HG03135 (cell line): ENCODE data around the gene CIB4.

Experiments used
- ATAC-seq: cut with Tn5 transposase; IDR thresholded peaks from one replicate; pipeline ENCODE4 v1.9.1; 2021; ENCODE audit warnings: mild to moderate bottlenecking, moderate library complexity; ENCODE audit not compliant: unreplicated experiment

The CIB4 gene

GRCh38 chr2:26558271-26559043 is 82.7 kb downstream of the CIB4 start:
- no peak for ATAC-seq

- no peak for ATAC-seq
Measured at GRCh38 chr2:26557244-26557925, 83.8 kb downstream of the CIB4 start.

- ATAC-seq: no peak
Measured at GRCh38 chr2:26556309-26557243, 84.6 kb downstream of the CIB4 start.

GRCh38 chr2:26555246-26556133 is 85.7 kb downstream of the CIB4 start:
- ATAC-seq: no peak

GRCh38 chr2:26552641-26553374 is 88.4 kb downstream of the CIB4 start:
- no peak for ATAC-seq

- ATAC-seq: no peak
Measured at GRCh38 chr2:26550276-26551015, 90.7 kb downstream of the CIB4 start.

- no peak for ATAC-seq
Measured at GRCh38 chr2:26542676-26543505, 98.3 kb downstream of the CIB4 start.

- ATAC-seq: no peak
Measured at GRCh38 chr2:26542194-26542455, 99.0 kb downstream of the CIB4 start.

GRCh38 chr2:26541401-26542193 is 99.6 kb downstream of the CIB4 start:
- no peak for ATAC-seq

GRCh38 chr2:26540961-26541360 is 100.2 kb downstream of the CIB4 start:
- no peak for ATAC-seq

GRCh38 chr2:26540306-26540705 is 100.9 kb downstream of the CIB4 start:
- no peak for ATAC-seq

GRCh38 chr2:26537826-26538475 is 103.2 kb downstream of the CIB4 start:
- ATAC-seq: no peak

- ATAC-seq: no peak
Measured at GRCh38 chr2:26537069-26537825, 103.9 kb downstream of the CIB4 start.

GRCh38 chr2:26536371-26537068 is 104.6 kb downstream of the CIB4 start:
- ATAC-seq: no peak

- ATAC-seq: no peak
Measured at GRCh38 chr2:26535663-26536275, 105.4 kb downstream of the CIB4 start.
